GM23338 (cell line): ENCODE data around the gene ZFPL1. TPM values are rescaled to one million over a fixed set of nuclear protein-coding genes. Genes with fewer than 3 reads are reported as not detected.

Experiments
- ATAC-seq: fragments of 200-7000 bp; cut with Tn5 transposase; 3 replicates; pipeline ENCODE4 v1.9.1; 2020
- DNase-seq: peaks from one replicate; pipeline ENCODE4 v3.0.0-alpha.2; 2015; ENCODE audit warnings: low spot score
- H2AFZ ChIP-seq: fragments of 200-600 bp; sonication (generic); 2 replicates; pipeline ENCODE4 v1.8.0; 2016; ENCODE audit warnings: antibody characterized with exemption, mild to moderate bottlenecking, moderate library complexity
- H3F3A ChIP-seq: fragments of 200-600 bp; sonication (generic); replicated peaks from 2 replicates; pipeline ENCODE4 v1.8.0; 2017; ENCODE audit warnings: antibody characterized with exemption, mixed run types, low read depth
- H3K27ac ChIP-seq: fragments of 200-600 bp; sonication (generic); 2 replicates; pipeline ENCODE4 v1.6.1; 2016; ENCODE audit warnings: low read depth
- H3K27me3 ChIP-seq: fragments of 200-600 bp; sonication (generic); 2 replicates; pipeline ENCODE4 v1.8.0; 2016; ENCODE audit warnings: mild to moderate bottlenecking, mixed run types, moderate library complexity; ENCODE audit not compliant: insufficient read depth
- H3K36me3 ChIP-seq: fragments of 200-600 bp; sonication (generic); 2 replicates; pipeline ENCODE4 v1.8.0; 2016; ENCODE audit warnings: mild to moderate bottlenecking; ENCODE audit not compliant: insufficient read depth
- H3K4me1 ChIP-seq: fragments of 200-600 bp; sonication (generic); 2 replicates; pipeline ENCODE4 v1.8.0; 2016; ENCODE audit warnings: mild to moderate bottlenecking, moderate library complexity; ENCODE audit not compliant: insufficient read depth
- H3K4me2 ChIP-seq: fragments of 200-600 bp; sonication (generic); 2 replicates; pipeline ENCODE4 v1.7.1; 2017; ENCODE audit warnings: mixed run types
- H3K4me3 ChIP-seq: fragments of 200-600 bp; sonication (generic); 2 replicates; pipeline ENCODE4 v1.6.1; 2016; ENCODE audit warnings: mixed run types
- H3K79me2 ChIP-seq: fragments of 200-600 bp; sonication (generic); replicated peaks from 2 replicates; pipeline ENCODE4 v1.8.0; 2017; ENCODE audit warnings: mild to moderate bottlenecking; ENCODE audit not compliant: insufficient read depth
- H3K9me2 ChIP-seq: fragments of 200-600 bp; sonication (generic); 2 replicates; pipeline ENCODE4 v1.8.0; 2017; ENCODE audit not compliant: insufficient read depth
- H4K20me1 ChIP-seq: fragments of 200-600 bp; sonication (generic); replicated peaks from 2 replicates; pipeline ENCODE4 v1.8.0; 2017; ENCODE audit warnings: mild to moderate bottlenecking; ENCODE audit not compliant: insufficient read depth
- H3K27ac Mint-ChIP-seq: 2 replicates; pipeline ENCODE4 v1.8.0; 2020; ENCODE audit warnings: inconsistent platforms, mild to moderate bottlenecking, moderate library complexity, mixed read lengths
- H3K27me3 Mint-ChIP-seq: 3 replicates; pipeline ENCODE4 v1.8.0; 2022; ENCODE audit warnings: low read depth, mild to moderate bottlenecking, moderate library complexity, mixed read lengths, inconsistent platforms; ENCODE audit not compliant: insufficient read depth, poor library complexity
- H3K36me3 Mint-ChIP-seq: 3 replicates; pipeline ENCODE4 v1.8.0; 2021; ENCODE audit warnings: low read depth, mild to moderate bottlenecking, inconsistent platforms, moderate library complexity, mixed read lengths
- H3K4me1 Mint-ChIP-seq: 3 replicates; pipeline ENCODE4 v1.8.0; 2020; ENCODE audit warnings: mild to moderate bottlenecking, inconsistent platforms, mixed read lengths
- H3K4me3 Mint-ChIP-seq: 3 replicates; pipeline ENCODE4 v1.8.0; 2021; ENCODE audit warnings: moderate library complexity, mild to moderate bottlenecking, inconsistent platforms, mixed read lengths
- H3K9me3 Mint-ChIP-seq: 3 replicates; pipeline ENCODE4 v1.8.0; 2020; ENCODE audit warnings: moderate library complexity, mild to moderate bottlenecking, inconsistent platforms, mixed read lengths
- CREB1 ChIP-seq: fragments of 250-450 bp; sonication (Bioruptor Pico); IDR thresholded peaks from 2 replicates; pipeline ENCODE4 v1.5.0; 2020; ENCODE audit warnings: low read depth, mild to moderate bottlenecking, moderate library complexity
- EZH2 ChIP-seq: fragments of 200-600 bp; sonication (generic); IDR thresholded peaks from one replicate; pipeline ENCODE4 v1.8.0; 2017; ENCODE audit warnings: antibody characterized with exemption, mild to moderate bottlenecking, low read depth; ENCODE audit not compliant: unreplicated experiment
- EZH2phosphoT487 ChIP-seq: fragments of 200-600 bp; sonication (generic); IDR thresholded peaks from one replicate; pipeline ENCODE4 v1.8.1; 2018; ENCODE audit warnings: antibody characterized with exemption; ENCODE audit not compliant: unreplicated experiment
- JUNB ChIP-seq: IDR thresholded peaks from one replicate; pipeline ENCODE4 v1.6.1; 2016; ENCODE audit warnings: antibody characterized with exemption; ENCODE audit not compliant: unreplicated experiment
- NANOG ChIP-seq: IDR thresholded peaks from 2 replicates; pipeline ENCODE4 v1.6.1; 2016; ENCODE audit warnings: antibody characterized with exemption, borderline replicate concordance
- POLR2AphosphoS5 ChIP-seq: IDR thresholded peaks from 2 replicates; pipeline ENCODE4 v1.6.1; 2016; ENCODE audit warnings: antibody characterized with exemption, low read depth
- ZNF114 ChIP-seq: fragments of 250-450 bp; sonication (Bioruptor Pico); IDR thresholded peaks from 2 replicates; pipeline ENCODE4 v1.5.0; 2020; ENCODE audit warnings: mild to moderate bottlenecking, moderate library complexity
- ZNF331 ChIP-seq: fragments of 250-450 bp; sonication (Bioruptor Pico); IDR thresholded peaks from 2 replicates; pipeline ENCODE4 v1.5.0; 2020; ENCODE audit warnings: low read depth, mild to moderate bottlenecking, moderate library complexity
- polyA plus RNA-seq: library from polyadenylated mRNA; unstranded; fragments of >200 nt; fragmentation: Nextera tagmentation; extraction: Ambion mirVana; gene quantifications from 2 replicates; pipeline ENCODE4 v1.2.1, GENCODE V29; 2016
- total RNA-seq: library from RNA; depleted of rRNA; stranded (reverse); fragments of >200 nt; shearing (Covaris generic); gene quantifications from 2 replicates; pipeline ENCODE4 v1.2.3, GENCODE V29; 2014
- TF ChIP-seq, protein P1 (sequence below), 2 experiments: fragments of 200-600 bp in 1 of 2; sonication (generic) in 1 of 2; conservative IDR thresholded peaks; 2 replicates each; pipeline versions ENCODE4 v1.5.1 to v1.6.1; 2016 to 2017; ENCODE audit warnings: antibody characterized with exemption in 2 of 2, low read depth in 2 of 2, mild to moderate bottlenecking in 2 of 2, moderate library complexity in 1 of 2
- TF ChIP-seq, protein P2 (sequence below): IDR thresholded peaks from one replicate; pipeline ENCODE4 v1.6.1; 2018; ENCODE audit warnings: antibody characterized with exemption; ENCODE audit not compliant: unreplicated experiment

The ZFPL1 gene
- total and polyA plus RNA-seq, 2 experiments from 2014 or later, result 26.3 to 26.8 TPM

DNA sequence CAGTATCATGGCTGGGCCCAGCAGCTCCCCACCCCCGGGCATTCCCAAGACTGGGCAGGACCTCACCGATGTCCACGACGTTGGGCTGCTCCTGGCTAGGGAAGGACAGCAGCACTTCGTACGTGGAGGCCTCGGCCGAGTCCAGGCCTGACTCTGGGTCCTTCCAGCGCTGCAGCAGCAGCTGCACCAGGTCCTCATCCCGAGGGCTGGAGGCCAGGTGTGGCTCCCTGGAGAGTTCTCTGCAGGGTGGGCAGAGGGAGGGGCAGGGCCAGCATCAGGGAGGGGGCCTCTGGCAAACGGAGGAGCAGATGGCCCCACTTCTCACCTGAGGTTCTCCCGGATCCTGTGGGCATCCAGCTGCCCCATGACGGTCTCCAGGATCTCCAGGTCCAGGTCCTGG lies 26.0 kb upstream of the ZFPL1 start:
- H3K9me3 Mint-ChIP-seq, result no peaks in the 10 kb centered on the region
- no peak overlapping the region for H3K27ac Mint-ChIP-seq
- H3K79me2 ChIP-seq, result no peaks in the 10 kb centered on the region
- H3K9me2 ChIP-seq, result no peaks in the 10 kb centered on the region
- H3K27me3 ChIP-seq, result no peaks in the 10 kb centered on the region
- H3K4me3 ChIP-seq, result no peak overlapping the region
- H3K4me3 Mint-ChIP-seq, result no peak overlapping the region
- peaks cover 2% of the 10 kb centered on the region for H3K4me1 Mint-ChIP-seq
- no peak overlapping the region for H2AFZ ChIP-seq
- no peaks in the 10 kb centered on the region for H3K4me1 ChIP-seq
- no peaks in the 10 kb centered on the region for H3K36me3 ChIP-seq
- H3K27me3 Mint-ChIP-seq, result peaks cover 9% of the 10 kb centered on the region
- no peaks in the 10 kb centered on the region for H3K36me3 Mint-ChIP-seq
- no peaks in the 10 kb centered on the region for H4K20me1 ChIP-seq
- TF ChIP-seq ZNF114 (CRISPR knock-in tag) (no peak), EZH2phosphoT487 (no peak), POLR2AphosphoS5 (no peak), JUNB (no peak), CREB1 (no peak)
- H3K4me2 ChIP-seq, result no peak overlapping the region
- DNase-seq, result no peak
- H3F3A ChIP-seq, result no peaks in the 10 kb centered on the region
- H3K27ac ChIP-seq, result no peak overlapping the region
- no peak for ATAC-seq

- H3K36me3 Mint-ChIP-seq, result no peaks in the 10 kb centered on the region
- DNase-seq, result no peak
- no peak within 1 kb of the TSS for H3K4me2 ChIP-seq
- H4K20me1 ChIP-seq, result no peaks in the 10 kb centered on the region
- H3K36me3 ChIP-seq, result no peaks in the 10 kb centered on the region
- H3K4me1 ChIP-seq, result no peaks in the 10 kb centered on the region
- H3K9me2 ChIP-seq, result no peaks in the 10 kb centered on the region
- H3K27me3 Mint-ChIP-seq, result peaks cover 9% of the 10 kb centered on the region
- no peaks in the 10 kb centered on the region for H3K9me3 Mint-ChIP-seq
- no peak within 1 kb of the TSS for H3K4me3 ChIP-seq
- no peak within 1 kb of the TSS for H2AFZ ChIP-seq
- no peaks in the 10 kb centered on the region for H3F3A ChIP-seq
- no peak within 1 kb of the TSS for H3K27ac Mint-ChIP-seq
- H3K27me3 ChIP-seq, result no peaks in the 10 kb centered on the region
- no peak within 1 kb of the TSS for H3K27ac ChIP-seq
- TF ChIP-seq, protein P1, sequence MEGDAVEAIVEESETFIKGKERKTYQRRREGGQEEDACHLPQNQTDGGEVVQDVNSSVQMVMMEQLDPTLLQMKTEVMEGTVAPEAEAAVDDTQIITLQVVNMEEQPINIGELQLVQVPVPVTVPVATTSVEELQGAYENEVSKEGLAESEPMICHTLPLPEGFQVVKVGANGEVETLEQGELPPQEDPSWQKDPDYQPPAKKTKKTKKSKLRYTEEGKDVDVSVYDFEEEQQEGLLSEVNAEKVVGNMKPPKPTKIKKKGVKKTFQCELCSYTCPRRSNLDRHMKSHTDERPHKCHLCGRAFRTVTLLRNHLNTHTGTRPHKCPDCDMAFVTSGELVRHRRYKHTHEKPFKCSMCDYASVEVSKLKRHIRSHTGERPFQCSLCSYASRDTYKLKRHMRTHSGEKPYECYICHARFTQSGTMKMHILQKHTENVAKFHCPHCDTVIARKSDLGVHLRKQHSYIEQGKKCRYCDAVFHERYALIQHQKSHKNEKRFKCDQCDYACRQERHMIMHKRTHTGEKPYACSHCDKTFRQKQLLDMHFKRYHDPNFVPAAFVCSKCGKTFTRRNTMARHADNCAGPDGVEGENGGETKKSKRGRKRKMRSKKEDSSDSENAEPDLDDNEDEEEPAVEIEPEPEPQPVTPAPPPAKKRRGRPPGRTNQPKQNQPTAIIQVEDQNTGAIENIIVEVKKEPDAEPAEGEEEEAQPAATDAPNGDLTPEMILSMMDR (conservative IDR thresholded peaks at IDR 0.05; ENCODE audit: low read depth in 2 of 2), result no peak
- no peak for TF ChIP-seq EZH2phosphoT487
- TF ChIP-seq NANOG, result no peak
- no peak for TF ChIP-seq ZNF114 (CRISPR knock-in tag)
- H3K4me1 Mint-ChIP-seq, result peaks cover 2% of the 10 kb centered on the region
- no peak for ATAC-seq
- H3K4me3 Mint-ChIP-seq, result no peak within 1 kb of the TSS
- H3K79me2 ChIP-seq, result no peaks in the 10 kb centered on the region
Measured at GRCh38 chr11:65058419-65059054, 25.5 kb upstream of the ZFPL1 start, which contains the start of gene NAALADL1. Gene NAALADL1 (minus strand): TSS chr11:65058553. CDS start chr11:65058521, 32 bp downstream.

GRCh38 chr11:65059523-65059922 lies 24.5 kb upstream of the ZFPL1 start:
- no peak overlapping the region for H3K4me3 ChIP-seq
- ATAC-seq, result no peak
- Mint-ChIP-seq H3K36me3 (no peaks in the 10 kb centered on the region), H3K9me3 (no peaks in the 10 kb centered on the region), H3K4me3 (no peak overlapping the region), H3K27ac (no peak overlapping the region), H3K27me3 (peaks cover 9% of the 10 kb centered on the region), H3K4me1 (peaks cover 4% of the 10 kb centered on the region)
- no peaks in the 10 kb centered on the region for H3K4me1 ChIP-seq
- no peaks in the 10 kb centered on the region for H3K9me2 ChIP-seq
- no peak for DNase-seq
- H3K4me2 ChIP-seq, result no peak overlapping the region
- no peak overlapping the region for H3K27ac ChIP-seq
- H3K79me2 ChIP-seq, result no peaks in the 10 kb centered on the region
- H2AFZ ChIP-seq, result no peak overlapping the region
- no peaks in the 10 kb centered on the region for H3K27me3 ChIP-seq
- no peaks in the 10 kb centered on the region for H3K36me3 ChIP-seq
- no peaks in the 10 kb centered on the region for H4K20me1 ChIP-seq
- no peaks in the 10 kb centered on the region for H3F3A ChIP-seq
- TF ChIP-seq ZNF114 (CRISPR knock-in tag), result no peak
- TF ChIP-seq, protein P1 (conservative IDR thresholded peaks at IDR 0.05; ENCODE audit: low read depth in 2 of 2), result no peak
- no peak for TF ChIP-seq POLR2AphosphoS5
- TF ChIP-seq, protein P2, sequence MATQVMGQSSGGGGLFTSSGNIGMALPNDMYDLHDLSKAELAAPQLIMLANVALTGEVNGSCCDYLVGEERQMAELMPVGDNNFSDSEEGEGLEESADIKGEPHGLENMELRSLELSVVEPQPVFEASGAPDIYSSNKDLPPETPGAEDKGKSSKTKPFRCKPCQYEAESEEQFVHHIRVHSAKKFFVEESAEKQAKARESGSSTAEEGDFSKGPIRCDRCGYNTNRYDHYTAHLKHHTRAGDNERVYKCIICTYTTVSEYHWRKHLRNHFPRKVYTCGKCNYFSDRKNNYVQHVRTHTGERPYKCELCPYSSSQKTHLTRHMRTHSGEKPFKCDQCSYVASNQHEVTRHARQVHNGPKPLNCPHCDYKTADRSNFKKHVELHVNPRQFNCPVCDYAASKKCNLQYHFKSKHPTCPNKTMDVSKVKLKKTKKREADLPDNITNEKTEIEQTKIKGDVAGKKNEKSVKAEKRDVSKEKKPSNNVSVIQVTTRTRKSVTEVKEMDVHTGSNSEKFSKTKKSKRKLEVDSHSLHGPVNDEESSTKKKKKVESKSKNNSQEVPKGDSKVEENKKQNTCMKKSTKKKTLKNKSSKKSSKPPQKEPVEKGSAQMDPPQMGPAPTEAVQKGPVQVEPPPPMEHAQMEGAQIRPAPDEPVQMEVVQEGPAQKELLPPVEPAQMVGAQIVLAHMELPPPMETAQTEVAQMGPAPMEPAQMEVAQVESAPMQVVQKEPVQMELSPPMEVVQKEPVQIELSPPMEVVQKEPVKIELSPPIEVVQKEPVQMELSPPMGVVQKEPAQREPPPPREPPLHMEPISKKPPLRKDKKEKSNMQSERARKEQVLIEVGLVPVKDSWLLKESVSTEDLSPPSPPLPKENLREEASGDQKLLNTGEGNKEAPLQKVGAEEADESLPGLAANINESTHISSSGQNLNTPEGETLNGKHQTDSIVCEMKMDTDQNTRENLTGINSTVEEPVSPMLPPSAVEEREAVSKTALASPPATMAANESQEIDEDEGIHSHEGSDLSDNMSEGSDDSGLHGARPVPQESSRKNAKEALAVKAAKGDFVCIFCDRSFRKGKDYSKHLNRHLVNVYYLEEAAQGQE, result no peak
- TF ChIP-seq JUNB, result no peak
- TF ChIP-seq EZH2, result no peak
- no peak for TF ChIP-seq NANOG
- no peak for TF ChIP-seq ZNF331 (CRISPR knock-in tag)
